H1 (cell line): ENCODE measurements around the gene CHI3L2. TPM values are rescaled to one million over a fixed set of nuclear protein-coding genes. Genes with fewer than 3 reads are reported as not detected.

ENCODE experiments used
- CTCF ChIA-PET: fragments of 300-600 bp; sonication (Branson Sonifier 250); formaldehyde crosslinking; loops from one replicate; lab custom pipeline; 2021; ENCODE audit not compliant: partially characterized antibody; lab: Charles Lee
- POLR2A ChIA-PET: fragments of 300-600 bp; sonication (Branson Sonifier 250); formaldehyde crosslinking; loops from one replicate; lab custom pipeline; 2021; ENCODE audit warnings: inconsistent platforms; ENCODE audit not compliant: partially characterized antibody; lab: Charles Lee
- DNase-seq, 2 experiments: peaks; one replicate each; pipeline versions ENCODE4 v3.0.0 to v3.0.0-alpha.2; 2010 to 2022; ENCODE audit warnings: low spot score in 2 of 2, low read depth in 1 of 2, mixed read lengths in 1 of 2
- FAIRE-seq: peaks from 2 replicates; lab custom pipeline; 2011; peaks lifted over from hg19 to GRCh38; lab: Jason Lieb, UNC
- H2AFZ ChIP-seq: 2 replicates; pipeline ENCODE4 v1.8.1; 2012; ENCODE audit warnings: low read length, inconsistent platforms
- H2AK5ac ChIP-seq: 2 replicates; pipeline ENCODE4 v1.6.1; 2013; ENCODE audit warnings: low read depth, low read length
- H2BK120ac ChIP-seq: replicated peaks from 2 replicates; pipeline ENCODE3; 2013; ENCODE audit warnings: low read depth, low read length, inconsistent platforms
- H2BK12ac ChIP-seq: 2 replicates; pipeline ENCODE4 v1.6.1; 2013; ENCODE audit warnings: low read depth, low read length
- H2BK15ac ChIP-seq: 2 replicates; pipeline ENCODE4 v1.6.1; 2013; ENCODE audit warnings: low read length
- H2BK20ac ChIP-seq: 2 replicates; pipeline ENCODE4 v1.6.1; 2013; ENCODE audit warnings: low read length
- H2BK5ac ChIP-seq: 2 replicates; pipeline ENCODE4 v1.6.1; 2013; ENCODE audit warnings: low read depth, low read length
- H3K14ac ChIP-seq: 2 replicates; pipeline ENCODE4 v1.6.1; 2013; ENCODE audit warnings: inconsistent platforms; ENCODE audit not compliant: insufficient read length
- H3K18ac ChIP-seq: 2 replicates; pipeline ENCODE4 v1.6.1; 2013; ENCODE audit warnings: low read length; ENCODE audit errors: extremely low read depth
- H3K23ac ChIP-seq: 2 replicates; pipeline ENCODE4 v1.6.1; 2013; ENCODE audit warnings: inconsistent platforms; ENCODE audit not compliant: insufficient read length
- H3K23me2 ChIP-seq: 2 replicates; pipeline ENCODE4 v1.6.1; 2013; ENCODE audit warnings: low read depth, low read length
- H3K27ac ChIP-seq: 2 replicates; pipeline ENCODE4 v1.6.1; 2011; ENCODE audit warnings: low read depth, low read length, inconsistent platforms
- H3K27me3 ChIP-seq, 4 experiments: replicated peaks in 1 of 4; 1 replicate in 1 of 4; 2 replicates in 3 of 4; pipeline versions ENCODE4 v1.6.1 to v1.8.1; 2011 to 2013; ENCODE audit warnings: low read length in 3 of 4, mild to moderate bottlenecking in 3 of 4, inconsistent platforms in 2 of 4, mixed read lengths in 2 of 4, moderate library complexity in 1 of 4; ENCODE audit not compliant: control insufficient read depth in 3 of 4, insufficient read depth in 3 of 4; ENCODE audit errors: extremely low read depth in 1 of 4
- H3K36me3 ChIP-seq, 4 experiments: 2 replicates each; pipeline versions ENCODE4 v1.6.1 to v1.8.1; 2011 to 2013; ENCODE audit warnings: mild to moderate bottlenecking in 4 of 4, low read length in 3 of 4, moderate library complexity in 2 of 4, control low read depth in 1 of 4, inconsistent platforms in 1 of 4; ENCODE audit not compliant: insufficient read depth in 4 of 4, control insufficient read depth in 2 of 4
- H3K4ac ChIP-seq: replicated peaks from 2 replicates; pipeline ENCODE3; 2013; ENCODE audit warnings: low read length, low read depth, mixed read lengths, inconsistent platforms; ENCODE audit not compliant: insufficient read length
- H3K4me1 ChIP-seq, 4 experiments: replicated peaks in 1 of 4; 1 replicate in 1 of 4; 2 replicates in 3 of 4; pipeline versions ENCODE4 v1.6.1 to v1.8.1; 2011 to 2013; ENCODE audit warnings: low read length in 3 of 4, inconsistent platforms in 2 of 4, mixed read lengths in 1 of 4; ENCODE audit not compliant: insufficient read depth in 4 of 4, control insufficient read depth in 3 of 4
- H3K4me2 ChIP-seq, 2 experiments: 2 replicates each; pipeline versions ENCODE4 v1.6.1 to v1.8.1; 2011 to 2013; ENCODE audit warnings: low read depth in 2 of 2, low read length in 2 of 2, control low read depth in 1 of 2, inconsistent platforms in 1 of 2, mild to moderate bottlenecking in 1 of 2; ENCODE audit not compliant: insufficient read depth in 1 of 2
- H3K4me3 ChIP-seq, 4 experiments: fragments of 200-600, 300-600 bp in 1 of 4; sonication (generic), shearing (Covaris generic), sonication (Bioruptor Twin) in 1 of 4; 2 replicates each; pipeline versions ENCODE4 v1.5.1 to v1.8.1; 2011 to 2016; ENCODE audit warnings: low read length in 4 of 4, low read depth in 3 of 4, control low read depth in 2 of 4, inconsistent platforms in 2 of 4, mild to moderate bottlenecking in 2 of 4, mixed read lengths in 1 of 4, moderate library complexity in 1 of 4; ENCODE audit not compliant: insufficient read depth in 2 of 4; ENCODE audit errors: extremely low read depth in 1 of 4
- H3K56ac ChIP-seq: replicated peaks from 2 replicates; pipeline ENCODE3; 2013; ENCODE audit warnings: low read depth, mild to moderate bottlenecking, mixed read lengths, low read length, inconsistent platforms; ENCODE audit not compliant: insufficient read length
- H3K79me1 ChIP-seq: 2 replicates; pipeline ENCODE4 v1.6.1; 2013; ENCODE audit warnings: low read depth, low read length, control low read depth
- H3K79me2 ChIP-seq, 2 experiments: 2 replicates each; pipeline versions ENCODE4 v1.6.1 to v1.8.1; 2012 to 2013; ENCODE audit warnings: low read length in 2 of 2, mild to moderate bottlenecking in 2 of 2, inconsistent platforms in 1 of 2; ENCODE audit not compliant: insufficient read depth in 2 of 2, control insufficient read depth in 1 of 2
- H3K9ac ChIP-seq, 4 experiments: replicated peaks in 1 of 4; 1 replicate in 1 of 4; 2 replicates in 3 of 4; pipeline versions ENCODE4 v1.6.1 to v1.8.1; 2011 to 2013; ENCODE audit warnings: low read depth in 3 of 4, low read length in 3 of 4, control low read depth in 2 of 4, mild to moderate bottlenecking in 2 of 4, moderate library complexity in 2 of 4, inconsistent platforms in 1 of 4; ENCODE audit errors: extremely low read depth in 1 of 4
- H3K9me3 ChIP-seq, 2 experiments: 2 replicates each; pipeline versions ENCODE4 v1.6.1 to v1.8.1; 2012 to 2013; ENCODE audit warnings: mild to moderate bottlenecking in 2 of 2, moderate library complexity in 2 of 2, control low read depth in 1 of 2, inconsistent platforms in 1 of 2, low read depth in 1 of 2, low read length in 1 of 2, mixed read lengths in 1 of 2; ENCODE audit not compliant: insufficient read depth in 2 of 2
- H4K20me1 ChIP-seq, 2 experiments: replicated peaks in 1 of 2; 2 replicates each; pipeline versions ENCODE3 to v1.8.1; 2011 to 2013; ENCODE audit warnings: inconsistent platforms in 2 of 2, low read length in 2 of 2, mild to moderate bottlenecking in 1 of 2; ENCODE audit not compliant: insufficient read depth in 2 of 2, control insufficient read depth in 1 of 2
- H4K5ac ChIP-seq: 2 replicates; pipeline ENCODE4 v1.6.1; 2013; ENCODE audit warnings: low read length, low read depth, mixed read lengths, inconsistent platforms; ENCODE audit not compliant: insufficient read length
- H4K8ac ChIP-seq: 2 replicates; pipeline ENCODE4 v1.8.0; 2013; ENCODE audit warnings: mild to moderate bottlenecking, moderate library complexity, low read length, inconsistent platforms; ENCODE audit not compliant: insufficient read depth; ENCODE audit errors: extremely low read depth
- H4K91ac ChIP-seq: replicated peaks from 2 replicates; pipeline ENCODE3; 2013; ENCODE audit warnings: low read length, mixed read lengths, inconsistent platforms; ENCODE audit not compliant: insufficient read length
- ASH2L ChIP-seq: fragments of 200-600, 300-600 bp; sonication (generic); IDR thresholded peaks from one replicate; pipeline ENCODE4 v1.7.1; 2017; ENCODE audit warnings: low read length
- EGR1 ChIP-seq: IDR thresholded peaks from 2 replicates; pipeline ENCODE4 v1.6.1; 2011; ENCODE audit warnings: low read depth, low read length, borderline replicate concordance
- EP300 ChIP-seq, 2 experiments: IDR thresholded peaks; 1 replicate in 1 of 2; 2 replicates in 1 of 2; pipeline ENCODE4 v1.6.1; 2011 to 2012; ENCODE audit warnings: low read depth in 2 of 2, low read length in 2 of 2, mild to moderate bottlenecking in 2 of 2, borderline replicate concordance in 1 of 2, inconsistent platforms in 1 of 2, moderate library complexity in 1 of 2
- KDM1A ChIP-seq: fragments of 200-600, 300-600 bp; sonication (generic); IDR thresholded peaks from 2 replicates; pipeline ENCODE4 v1.7.1; 2016; ENCODE audit warnings: mild to moderate bottlenecking, low read length, borderline replicate concordance
- TAF7 ChIP-seq: optimal IDR thresholded peaks from 2 replicates; pipeline ENCODE3; 2011; ENCODE audit warnings: low read depth, mild to moderate bottlenecking, inconsistent platforms, low read length, moderate library complexity, borderline replicate concordance
- WGBS, 2 experiments: shearing (Covaris generic) in 1 of 2; methylation state at CpG; one replicate each; pipeline versions ENCODE4 v1.1.6 to v1.1.7; 2013 to 2015; ENCODE audit warnings: low lambda C conversion rate in 2 of 2, mixed read lengths in 2 of 2, inconsistent platforms in 1 of 2, low coverage in 1 of 2, missing lambda C conversion rate in 1 of 2; ENCODE audit not compliant: insufficient replicate concordance in 2 of 2, insufficient coverage in 1 of 2, insufficient read length in 1 of 2; ENCODE audit errors: extremely low coverage in 1 of 2, missing lambda C conversion rate in 1 of 2; 5-methylcytosine and 5-hydroxymethylcytosine counted together
- polyA plus RNA-seq, 7 experiments: library from polyadenylated mRNA; depleted of rRNA in 3 of 7; stranded (reverse) in 5 of 7; unstranded in 2 of 7; fragments of >200 nt in 5 of 7; fragments of 200-250 nt in 2 of 7; gene quantifications; 1 replicate in 5 of 7; 2 replicates in 1 of 7; 4 replicates in 1 of 7; pipeline versions ENCODE4 v1.2.1 to v1.2.3, GENCODE V29; 2011 to 2013; ENCODE audit warnings: missing spikeins in 2 of 7, mixed read lengths in 2 of 7
- total RNA-seq: library from RNA; stranded (reverse); fragmentation: NEBNext Ultra II Directional; extraction: Animal tissue kit (Norgen Biotek cat#: 25700); gene quantifications from 2 replicates; pipeline ENCODE4 v1.2.1, GENCODE V29; 2021

The CHI3L2 gene
- total and polyA plus RNA-seq, 2 of the 8 experiments (the other 6 are each of a cell fraction or from before 2014, with no cell fraction given) = not detected

GRCh38 chr1:111252786-111253185, 25.3 kb downstream of the CHI3L2 start:
- Histone ChIP-seq H3K79me2 (no peaks in the 10 kb centered on the region), H3K9ac (no peak overlapping the region), H2BK120ac (no peak overlapping the region), H4K5ac (no peak overlapping the region), H2AFZ (no peak overlapping the region), H4K8ac (no peak overlapping the region), H3K4me2 (no peak overlapping the region), H3K79me1 (no peaks in the 10 kb centered on the region), H3K23ac (no peak overlapping the region), H3K14ac (no peak overlapping the region), H4K91ac (no peak overlapping the region), H3K27me3 (no peaks in the 10 kb centered on the region), H3K23me2 (0 out of 2 replicates have a peak, but pooled peaks cover 1% of the 10 kb centered on the region), H2BK5ac (no peak overlapping the region), H2BK12ac (no peak overlapping the region), H2BK20ac (no peak overlapping the region), H2BK15ac (no peak overlapping the region), H3K4me1 (no peaks in the 10 kb centered on the region), H2AK5ac (no peak overlapping the region), H3K9me3 (no peaks in the 10 kb centered on the region), H3K4ac (no peak overlapping the region), H3K27ac (no peak overlapping the region), H3K18ac (no peak overlapping the region), H4K20me1 (peaks cover 0 to 3% of the 10 kb centered on the region in 2 experiments), H3K56ac (no peak overlapping the region), H3K36me3 (no peaks in the 10 kb centered on the region), H3K4me3 (no peak overlapping the region)
- TF ChIP-seq ASH2L = no peak
- TF ChIP-seq KDM1A = no peak
- no peak for TF ChIP-seq EGR1
- TF ChIP-seq TAF7 = no peak
- no peak for TF ChIP-seq EP300 (IDR thresholded peaks at IDR 0.05; ENCODE audit: borderline replicate concordance in 1 of 2, low read depth in 2 of 2, low read length in 2 of 2)
- no peak for FAIRE-seq
- 96% methylated on average over 2 of the region's 2 CpGs; no CpG with 5 or more reads in 1 of the 2 experiments for WGBS, 2 experiments
- no peak for DNase-seq
- ChIA-PET POLR2A (no interaction called here), CTCF (interaction anchor here (2.2 to 2.4 kb wide), 2 partner anchors 19 to 30 kb away, joined by 7 to 11 read pairs; no protein-coding TSS in a partner anchor)
